CD4-positive, alpha-beta T cell treated with Interleukin-17A for 4 hours (primary cell): Measurements from ENCODE around the gene TRPM5.
A peak's percentile ranks its signal among the peaks of the same experiment; 100 is the strongest.

Experiments
- DNase-seq: peaks from one replicate; pipeline ENCODE4 v3.0.0-alpha.2; 2020; ENCODE audit warnings: mixed read lengths

The TRPM5 gene

GRCh38 chr11:2451916-2452315 is 7.6 kb upstream of the TRPM5 start:
- DNase-seq = no peak

- no peak for DNase-seq
Measured at GRCh38 chr11:2451336-2451735, 7.0 kb upstream of the TRPM5 start.

- no peak for DNase-seq
Measured at GRCh38 chr11:2450321-2451041, 6.2 kb upstream of the TRPM5 start.

GRCh38 chr11:2449548-2450320 is 5.4 kb upstream of the TRPM5 start:
- no peak for DNase-seq

- no peak for DNase-seq
Measured at GRCh38 chr11:2448661-2449547, 4.6 kb upstream of the TRPM5 start.

GRCh38 chr11:2447951-2448650 is 3.8 kb upstream of the TRPM5 start:
- no peak for DNase-seq

- DNase-seq = peak; percentile 37
Measured at GRCh38 chr11:2447253-2447950, 3.1 kb upstream of the TRPM5 start.

GRCh38 chr11:2446590-2447252 is 2.4 kb upstream of the TRPM5 start:
- peak; percentile 68 for DNase-seq

GRCh38 chr11:2445746-2446551 is 1.6 kb upstream of the TRPM5 start:
- DNase-seq = no peak

- peak; percentile 56 for DNase-seq
Measured at GRCh38 chr11:2444821-2445745, 769 bp upstream of the TRPM5 start, which contains the start of gene KCNQ1. Gene KCNQ1, plus strand, starts transcription at chr11:2445008. Its CDS starts 91 bp downstream, at chr11:2445099.

GRCh38 chr11:2443406-2443805 is 908 bp downstream of the TRPM5 start:
- DNase-seq = no peak

GRCh38 chr11:2442589-2442988 is 1.7 kb downstream of the TRPM5 start:
- DNase-seq = no peak

GRCh38 chr11:2441171-2441570 is 3.1 kb downstream of the TRPM5 start:
- DNase-seq = no peak

- DNase-seq = no peak
Measured at GRCh38 chr11:2440646-2441045, 3.7 kb downstream of the TRPM5 start.

GRCh38 chr11:2439820-2440219 is 4.5 kb downstream of the TRPM5 start:
- no peak for DNase-seq

GRCh38 chr11:2437516-2437915 is 6.8 kb downstream of the TRPM5 start:
- no peak for DNase-seq

GRCh38 chr11:2436521-2437031 is 7.7 kb downstream of the TRPM5 start:
- DNase-seq = no peak

- DNase-seq = no peak
Measured at GRCh38 chr11:2436013-2436520, 8.2 kb downstream of the TRPM5 start.
